ENCODE results near the gene ACADVL. TPM values are rescaled to one million over a fixed set of nuclear protein-coding genes. Genes with fewer than 3 reads are reported as not detected.

Gene ACADVL
- total RNA-seq, 1 experiment from 2014 or later, result 283 TPM

GRCh38 chr17:7173687-7174602 is 45.8 kb upstream of the ACADVL start:
- H4K91ac ChIP-seq (ENCODE audit: insufficient read length, low read depth, low read length), result no peak overlapping the region
- no peak overlapping the region for H3K4ac ChIP-seq (ENCODE audit: low read depth, low read length)
- H4K20me1 ChIP-seq (ENCODE audit: control insufficient read depth, insufficient read depth, insufficient read length), result no peaks in the 10 kb centered on the region
- no peak overlapping the region for H3K56ac ChIP-seq (ENCODE audit: insufficient read length, low read depth, low read length)
- H3K79me1 ChIP-seq (ENCODE audit: insufficient read depth, low read depth, low read length, poor library complexity, severe bottlenecking), result no peaks in the 10 kb centered on the region
- no peaks in the 10 kb centered on the region for H3K9me3 ChIP-seq (ENCODE audit: control insufficient read depth, low read depth, low read length)
- no peak overlapping the region for H2BK5ac ChIP-seq (ENCODE audit: insufficient read length, low read length)
- Mint-ChIP-seq H3K9me3 (peaks cover 4 to 8% of the 10 kb centered on the region in 2 experiments; a peak in 4 of 5 replicates), H3K27me3 (ENCODE audit: low read depth) (peaks cover 26% of the 10 kb centered on the region), H3K36me3 (ENCODE audit: insufficient read depth in 1 of 3, low read depth in 3 of 3) (peaks cover 0 to 5% (median 0%) of the 10 kb centered on the region in 3 experiments; a peak in 3 of 7 replicates), H3K4me1 (peaks cover 5 to 10% of the 10 kb centered on the region in 2 experiments; a peak in 3 of 4 replicates), H3K4me3 (no peak overlapping the region; a peak in 1 of 5 replicates), H3K27ac (no peak overlapping the region)
- no peak overlapping the region for H3K27ac ChIP-seq (ENCODE audit: insufficient read length, low read depth, low read length)
- peaks cover 5% of the 10 kb centered on the region; the same call in 1 of the 2 replicates for H3K27me3 ChIP-seq (ENCODE audit: insufficient read depth, low read length)
- peaks cover 16% of the 10 kb centered on the region for H3K23me2 ChIP-seq (ENCODE audit: insufficient read length, low read depth, low read length, poor library complexity, severe bottlenecking)
- peak; percentile 96 for DNase-seq
- no peak overlapping the region for H4K8ac ChIP-seq (replicated peaks; ENCODE audit: insufficient read length, low read depth, low read length)
- no peak overlapping the region for H2BK12ac ChIP-seq (ENCODE audit: insufficient read length, low read depth, low read length)
- peak overlapping the region; percentile 4 for H3K18ac ChIP-seq (ENCODE audit: insufficient read length, low read depth, low read length)
- H4K5ac ChIP-seq (ENCODE audit: insufficient read length, low read depth, low read length), result no peak overlapping the region
- H3T11ph ChIP-seq (ENCODE audit: low read length), result no peak overlapping the region
- H3K23ac ChIP-seq (ENCODE audit: insufficient read length, low read depth, low read length), result no peak overlapping the region
- no peak overlapping the region for H3K9ac ChIP-seq (ENCODE audit: extremely low read depth, insufficient read length, low read length)
- no peak overlapping the region for H2BK15ac ChIP-seq (ENCODE audit: low read depth, low read length)
- H2BK120ac ChIP-seq (ENCODE audit: low read depth, low read length, poor library complexity, severe bottlenecking), result no peak overlapping the region
- 0 out of 2 replicates have a peak overlapping the region, but pooled peaks have one; percentile 2 for H3K14ac ChIP-seq (ENCODE audit: insufficient read depth, low read length)
- no CpG with 5 or more reads among the region's 69 CpGs for WGBS (ENCODE audit: extremely low coverage, insufficient read length, low lambda C conversion rate)
- H2AFZ ChIP-seq (ENCODE audit: low read length), result no peak overlapping the region
- no peaks in the 10 kb centered on the region; the same call in 1 of the 2 replicates for H3K4me1 ChIP-seq (ENCODE audit: insufficient read depth, low read length)
- no peak overlapping the region for H2AK5ac ChIP-seq (ENCODE audit: insufficient read length, low read length)
- peak overlapping the region; percentile 39 for H3K4me2 ChIP-seq (ENCODE audit: insufficient read depth, insufficient read length, low read length)
- no peak overlapping the region for H2BK20ac ChIP-seq (ENCODE audit: low read depth, low read length, poor library complexity, severe bottlenecking)
- TF ChIP-seq CTCF (conservative IDR thresholded peaks at IDR 0.05), result peak; percentile 57
- no peaks in the 10 kb centered on the region for H3K79me2 ChIP-seq (ENCODE audit: insufficient read depth, low read length)
